Lower lobe of right lung (tissue), 2 donors: ENCODE data around the gene POFUT2. TPM values are rescaled to one million over a fixed set of nuclear protein-coding genes. Genes with fewer than 3 reads are reported as not detected.

Experiments
- ATAC-seq, 2 donors: fragments of 200-7000 bp; cut with Tn5 transposase; one replicate each; pipeline ENCODE4 v1.9.1; 2020 to 2022; ENCODE audit warnings: mild to moderate bottlenecking in 2 of 2, moderate library complexity in 2 of 2
- DNase-seq: peaks from one replicate; pipeline ENCODE4 v3.0.0-alpha.2; 2020
- H3K27ac ChIP-seq: fragments of 200-600 bp; one replicate; pipeline ENCODE4 v1.8.0; 2022
- H3K27me3 ChIP-seq: fragments of 200-600 bp; one replicate; pipeline ENCODE4 v1.8.0; 2022; ENCODE audit warnings: low read depth
- H3K36me3 ChIP-seq: fragments of 200-600 bp; one replicate; pipeline ENCODE4 v1.8.0; 2022; ENCODE audit warnings: mild to moderate bottlenecking
- H3K4me1 ChIP-seq: fragments of 200-600 bp; one replicate; pipeline ENCODE4 v1.8.0; 2022
- H3K4me3 ChIP-seq: fragments of 200-600 bp; one replicate; pipeline ENCODE4 v1.8.0; 2022; ENCODE audit warnings: mild to moderate bottlenecking
- H3K9me3 ChIP-seq: fragments of 200-600 bp; one replicate; pipeline ENCODE4 v1.8.0; 2022
- intact Hi-C: fragments of 100-400 bp; cut with DNase I; formaldehyde crosslinking; loops from one replicate; pipeline ENCODE4 v1.11.0; 2022
- total RNA-seq: library from RNA; stranded (reverse); fragmentation: NEBNext Ultra II Directional; extraction: Animal tissue kit (Norgen Biotek cat#: 25700); gene quantifications from one replicate; pipeline ENCODE4 v1.2.1, GENCODE V29; 2021
- TF ChIP-seq, protein P1 (sequence below): fragments of 200-600 bp; IDR thresholded peaks from one replicate; pipeline ENCODE4 v1.8.0; 2022; ENCODE audit warnings: antibody characterized with exemption, mild to moderate bottlenecking
- donor health status: DM: no; HTN: yes; CAD: no; lungs with severe emphysema.

Gene POFUT2
- total RNA-seq, 1 donor from 2014 or later = 29.1 TPM

DNA sequence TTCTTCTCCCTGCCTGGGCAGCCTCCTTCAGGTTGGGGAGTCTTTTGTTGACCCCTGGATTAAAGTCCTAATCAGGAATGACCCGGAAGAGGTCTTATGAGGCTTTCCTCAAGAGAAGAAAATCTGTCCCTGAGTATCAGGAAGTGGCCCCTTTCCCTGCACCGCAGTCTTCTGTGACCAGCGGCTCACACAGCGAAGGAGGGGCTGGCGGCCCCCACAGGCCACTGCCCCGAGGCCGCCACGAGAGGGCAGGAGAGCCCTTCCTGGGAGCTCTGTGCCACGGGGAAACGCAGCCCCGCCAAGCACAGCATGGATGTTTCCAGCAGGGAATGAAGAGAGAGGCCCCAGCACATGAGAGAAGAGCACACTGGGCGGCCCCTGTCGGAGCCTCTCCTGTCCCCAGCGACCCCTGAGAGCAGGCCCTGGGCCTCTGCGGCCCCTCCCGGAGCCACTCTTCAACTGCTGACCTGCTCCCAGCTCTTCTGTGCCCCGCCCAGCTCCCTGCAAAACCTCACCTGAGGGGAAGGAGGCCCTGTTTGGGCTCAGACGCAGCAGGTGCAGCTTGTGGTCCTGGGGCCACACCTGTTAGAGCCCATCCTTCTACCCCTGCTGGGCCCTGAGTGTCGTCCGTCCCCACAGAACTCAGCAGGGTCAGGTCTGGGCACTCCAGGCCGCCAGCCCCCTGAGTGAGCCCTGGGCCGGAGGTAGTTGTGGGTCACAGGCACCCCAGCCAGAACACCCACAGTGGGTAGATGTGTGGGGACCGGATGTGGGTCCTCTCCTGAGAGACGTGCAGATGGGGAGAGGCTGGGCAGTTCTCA is 4.9 kb upstream of the POFUT2 start:
- no peaks in the 10 kb centered on the region for H3K9me3 ChIP-seq
- peaks cover 48% of the 10 kb centered on the region for H3K4me1 ChIP-seq
- H3K27me3 ChIP-seq = no peaks in the 10 kb centered on the region
- TF ChIP-seq, protein P1, sequence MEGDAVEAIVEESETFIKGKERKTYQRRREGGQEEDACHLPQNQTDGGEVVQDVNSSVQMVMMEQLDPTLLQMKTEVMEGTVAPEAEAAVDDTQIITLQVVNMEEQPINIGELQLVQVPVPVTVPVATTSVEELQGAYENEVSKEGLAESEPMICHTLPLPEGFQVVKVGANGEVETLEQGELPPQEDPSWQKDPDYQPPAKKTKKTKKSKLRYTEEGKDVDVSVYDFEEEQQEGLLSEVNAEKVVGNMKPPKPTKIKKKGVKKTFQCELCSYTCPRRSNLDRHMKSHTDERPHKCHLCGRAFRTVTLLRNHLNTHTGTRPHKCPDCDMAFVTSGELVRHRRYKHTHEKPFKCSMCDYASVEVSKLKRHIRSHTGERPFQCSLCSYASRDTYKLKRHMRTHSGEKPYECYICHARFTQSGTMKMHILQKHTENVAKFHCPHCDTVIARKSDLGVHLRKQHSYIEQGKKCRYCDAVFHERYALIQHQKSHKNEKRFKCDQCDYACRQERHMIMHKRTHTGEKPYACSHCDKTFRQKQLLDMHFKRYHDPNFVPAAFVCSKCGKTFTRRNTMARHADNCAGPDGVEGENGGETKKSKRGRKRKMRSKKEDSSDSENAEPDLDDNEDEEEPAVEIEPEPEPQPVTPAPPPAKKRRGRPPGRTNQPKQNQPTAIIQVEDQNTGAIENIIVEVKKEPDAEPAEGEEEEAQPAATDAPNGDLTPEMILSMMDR = peak; percentile 99
- no peak overlapping the region for H3K4me3 ChIP-seq
- H3K27ac ChIP-seq = peak overlapping the region; percentile 92
- DNase-seq = peak; percentile 87
- ATAC-seq = peak; percentile 82 to 84
- intact Hi-C loops = loop anchor here (10.0 kb wide), 1 partner anchor 142 kb away; no protein-coding TSS in a partner anchor
- no peaks in the 10 kb centered on the region for H3K36me3 ChIP-seq

DNA sequence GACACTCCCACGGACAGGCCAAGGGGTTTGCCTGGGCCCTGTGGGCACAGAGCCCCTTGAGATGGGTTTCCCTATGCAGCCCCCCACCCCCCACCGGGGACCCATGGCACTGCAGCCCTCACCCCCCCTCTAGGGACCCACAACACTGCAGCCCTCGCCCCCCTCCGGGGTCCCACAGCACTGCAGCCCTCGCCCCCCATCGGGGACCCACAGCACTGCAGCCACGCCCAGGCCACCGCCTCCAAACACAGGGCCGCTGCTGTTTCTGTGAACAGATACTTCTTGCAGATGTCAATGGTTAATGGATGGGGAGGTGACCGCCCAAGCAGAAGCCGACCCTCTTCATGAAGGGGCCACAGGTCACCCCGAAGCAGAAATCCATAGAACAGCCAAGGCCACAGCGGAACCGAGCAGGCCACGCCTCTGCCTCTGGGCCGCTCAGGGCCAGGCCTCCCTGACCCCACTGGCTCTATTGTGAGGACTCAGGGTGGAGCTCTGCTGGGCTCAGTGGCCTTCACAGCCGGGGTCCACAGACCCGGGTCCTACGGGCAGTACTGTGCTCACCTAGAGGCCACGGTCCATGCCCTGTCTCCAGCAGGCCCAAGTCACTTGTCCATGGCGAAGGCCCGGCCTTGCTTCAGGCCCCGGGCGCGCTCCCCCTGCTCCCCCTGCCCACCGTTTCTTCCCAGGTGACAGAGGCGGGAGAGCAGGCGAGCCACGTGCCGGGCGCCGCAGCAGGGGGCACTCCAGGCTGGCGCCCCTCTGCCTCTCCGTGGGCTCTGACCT is 4.1 kb upstream of the POFUT2 start:
- Histone ChIP-seq H3K4me1 (peaks cover 50% of the 10 kb centered on the region), H3K27me3 (no peaks in the 10 kb centered on the region), H3K27ac (peak overlapping the region; percentile 49), H3K36me3 (no peaks in the 10 kb centered on the region), H3K4me3 (no peak overlapping the region), H3K9me3 (no peaks in the 10 kb centered on the region)
- TF ChIP-seq, protein P1 = no peak
- peak; percentile 50 for DNase-seq
- no peak for ATAC-seq
- intact Hi-C loops = loop anchor here (10.0 kb wide), 1 partner anchor 143 kb away; no protein-coding TSS in a partner anchor

DNA sequence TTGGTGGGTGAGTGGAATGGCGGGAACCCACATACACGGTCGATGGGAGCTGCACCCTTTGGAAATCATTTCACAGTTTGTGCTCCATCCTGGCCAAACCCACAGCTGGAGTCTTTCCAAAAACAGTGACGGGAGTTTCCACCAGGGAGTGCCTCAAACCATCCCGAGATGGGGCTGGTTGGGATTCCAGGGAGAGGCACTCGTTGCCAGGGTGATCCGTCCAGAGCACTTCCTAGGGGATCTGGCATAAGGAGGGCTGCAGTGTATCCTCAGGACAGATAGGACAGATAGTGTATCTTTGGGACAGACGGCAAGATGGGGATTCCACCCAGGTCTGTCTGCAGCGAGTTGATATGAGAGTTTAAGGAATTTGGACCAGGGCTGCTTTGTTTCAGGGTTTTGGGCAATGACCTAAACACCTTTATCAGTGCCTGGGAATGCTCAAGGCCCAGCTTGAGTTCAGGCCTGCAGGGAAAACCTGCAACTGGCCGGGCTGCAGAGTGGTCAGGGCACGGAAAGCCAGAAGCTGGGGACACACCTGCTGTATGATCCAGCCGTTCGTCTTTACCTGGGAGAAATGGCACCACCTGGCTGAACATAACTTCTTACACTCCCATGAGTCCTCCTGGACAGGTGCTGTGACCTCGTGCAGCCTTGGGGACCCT is 3.4 kb upstream of the POFUT2 start:
- Histone ChIP-seq H3K27me3 (no peaks in the 10 kb centered on the region), H3K27ac (no peak overlapping the region), H3K9me3 (no peaks in the 10 kb centered on the region), H3K36me3 (peaks cover under 1% of the 10 kb centered on the region), H3K4me1 (peaks cover 55% of the 10 kb centered on the region), H3K4me3 (no peak overlapping the region)
- ATAC-seq (no peak), DNase-seq (peak; percentile 18)
- TF ChIP-seq, protein P1 = no peak
- intact Hi-C loops = loop anchor here (10.0 kb wide), 1 partner anchor 144 kb away; no protein-coding TSS in a partner anchor

DNA sequence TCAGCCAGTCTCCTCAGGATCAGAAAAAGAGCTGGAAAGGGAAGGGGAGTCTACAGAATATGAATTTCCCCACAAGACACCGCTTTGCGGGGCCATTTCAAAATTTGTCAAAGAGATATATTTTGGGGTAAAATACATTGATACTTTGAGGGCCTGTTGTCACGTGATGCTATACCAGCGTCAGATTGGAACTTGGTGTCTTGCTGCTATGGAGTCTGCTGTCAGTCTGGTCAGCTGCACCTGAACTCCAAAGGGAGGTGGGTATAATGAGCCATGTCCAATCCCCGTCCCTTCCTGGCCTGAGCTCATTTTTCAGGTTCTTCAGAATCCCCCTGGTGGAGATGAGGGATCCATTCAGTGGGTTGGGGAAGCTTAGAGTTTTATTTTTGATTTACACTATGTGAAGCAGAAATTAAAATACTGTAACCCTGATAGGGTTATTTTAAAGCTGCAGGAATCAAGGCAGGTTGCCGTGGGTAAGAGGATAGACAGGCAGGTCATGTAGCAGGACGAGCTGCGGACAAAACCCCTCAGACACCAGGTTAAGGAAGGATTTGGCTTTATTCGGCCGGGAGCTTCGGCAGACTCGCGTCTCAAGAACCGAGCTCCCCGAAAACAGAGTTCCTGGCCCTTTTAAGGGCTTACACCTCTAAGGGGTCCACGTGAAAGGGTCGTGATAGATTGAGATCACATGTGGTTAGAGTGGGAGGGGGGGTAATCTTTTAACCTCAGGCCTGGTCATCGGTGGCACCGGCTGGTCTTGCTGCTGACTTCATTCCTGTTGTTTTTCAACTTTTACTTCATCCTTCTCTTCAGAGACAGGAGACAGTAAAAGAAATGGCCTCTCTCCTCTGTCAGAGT is 2.2 kb upstream of the POFUT2 start:
- H3K9me3 ChIP-seq = no peaks in the 10 kb centered on the region
- H3K27me3 ChIP-seq = no peaks in the 10 kb centered on the region
- no peak overlapping the region for H3K27ac ChIP-seq
- DNase-seq = peak; percentile 20
- TF ChIP-seq, protein P1 = no peak
- peaks cover 12% of the 10 kb centered on the region for H3K36me3 ChIP-seq
- intact Hi-C loops = loop anchor here (10.0 kb wide), 1 partner anchor 145 kb away; no protein-coding TSS in a partner anchor
- peaks cover 45% of the 10 kb centered on the region for H3K4me1 ChIP-seq
- no peak overlapping the region for H3K4me3 ChIP-seq
- no peak for ATAC-seq
